ENCODE results near the gene CPNE2.

- no peak for TF ChIP-seq CTCF (IDR thresholded peaks at IDR 0.05)
- TF ChIP-seq POLR2A (IDR thresholded peaks at IDR 0.05) = no peak
- TF ChIP-seq POLR2AphosphoS5 (IDR thresholded peaks at IDR 0.05) = no peak
These were observed 44.7 kb downstream of the CPNE2 start for GRCh38 chr16:57137043-57137442.

Data from upper lobe of left lung (tissue), 4 donors.